Glutamatergic neuron (in vitro differentiated cells): Measurements from ENCODE around the gene RBBP8NL. TPM values are rescaled to one million over a fixed set of nuclear protein-coding genes. Genes with fewer than 3 reads are reported as not detected.

ENCODE experiments used
- DNase-seq: peaks from one replicate; pipeline ENCODE4 v3.0.0; 2022
- H3K27ac Mint-ChIP-seq: one replicate; pipeline ENCODE4 v1.8.0; 2020; ENCODE audit warnings: mild to moderate bottlenecking, mixed read lengths, inconsistent platforms; ENCODE audit not compliant: unreplicated experiment
- H3K27me3 Mint-ChIP-seq: one replicate; pipeline ENCODE4 v1.8.0; 2020; ENCODE audit warnings: mild to moderate bottlenecking, moderate library complexity, mixed read lengths, inconsistent platforms; ENCODE audit not compliant: unreplicated experiment
- H3K36me3 Mint-ChIP-seq: one replicate; pipeline ENCODE4 v1.8.0; 2020; ENCODE audit warnings: mild to moderate bottlenecking, mixed read lengths, inconsistent platforms; ENCODE audit not compliant: unreplicated experiment
- H3K4me1 Mint-ChIP-seq: one replicate; pipeline ENCODE4 v1.8.0; 2020; ENCODE audit warnings: mild to moderate bottlenecking, low read depth, mixed read lengths, inconsistent platforms; ENCODE audit not compliant: unreplicated experiment
- H3K4me3 Mint-ChIP-seq: one replicate; pipeline ENCODE4 v1.8.0; 2020; ENCODE audit warnings: mild to moderate bottlenecking, mixed read lengths, inconsistent platforms; ENCODE audit not compliant: unreplicated experiment
- H3K9me3 Mint-ChIP-seq: one replicate; pipeline ENCODE4 v1.8.0; 2020; ENCODE audit warnings: mild to moderate bottlenecking, moderate library complexity, mixed read lengths, inconsistent platforms; ENCODE audit not compliant: unreplicated experiment
- CTCF ChIP-seq: fragments of 200-600 bp; sonication (generic); IDR thresholded peaks from one replicate; pipeline ENCODE4 v1.5.0; 2021; ENCODE audit not compliant: partially characterized antibody, unreplicated experiment
- total RNA-seq: library from RNA; stranded (reverse); fragmentation: NEBNext Ultra II Directional; extraction: Animal tissue kit (Norgen Biotek cat#: 25700); gene quantifications from one replicate; pipeline ENCODE4 v1.2.1, GENCODE V29; 2021; ENCODE audit not compliant: unreplicated experiment

Gene RBBP8NL
- total RNA-seq, 1 donor from 2014 or later, result not detected

- Mint-ChIP-seq H3K9me3 (peaks cover 11% of the 10 kb centered on the region), H3K4me1 (peaks cover 14% of the 10 kb centered on the region), H3K36me3 (no peaks in the 10 kb centered on the region), H3K27me3 (peaks cover 24% of the 10 kb centered on the region), H3K4me3 (peak overlapping the region; percentile 99), H3K27ac (peak overlapping the region; percentile 86)
- no peak for TF ChIP-seq CTCF
- DNase-seq, result no peak
Measured at GRCh38 chr20:62387933-62388635, 39.3 kb downstream of the RBBP8NL start.

- H3K9me3 Mint-ChIP-seq, result peaks cover 11% of the 10 kb centered on the region
- H3K27me3 Mint-ChIP-seq, result peaks cover 24% of the 10 kb centered on the region
- peak overlapping the region; percentile 86 for H3K27ac Mint-ChIP-seq
- H3K4me1 Mint-ChIP-seq, result peaks cover 15% of the 10 kb centered on the region
- H3K4me3 Mint-ChIP-seq, result peak overlapping the region; percentile 99
- no peaks in the 10 kb centered on the region for H3K36me3 Mint-ChIP-seq
- no peak for TF ChIP-seq CTCF
- DNase-seq, result no peak
Measured at GRCh38 chr20:62387219-62387913, 40.0 kb downstream of the RBBP8NL start.

GRCh38 chr20:62386383-62387218 lies 40.7 kb downstream of the RBBP8NL start, which contains the start of gene RPS21:
Gene RPS21, plus strand, starts transcription at chr20:62387103. Its CDS starts 236 bp downstream, at chr20:62387339.
- Mint-ChIP-seq H3K4me1 (peaks cover 19% of the 10 kb centered on the region), H3K27me3 (peaks cover 22% of the 10 kb centered on the region), H3K9me3 (peaks cover 14% of the 10 kb centered on the region), H3K4me3 (peak within 1 kb of the TSS; percentile 99), H3K36me3 (peaks cover 6% of the 10 kb centered on the region), H3K27ac (peak within 1 kb of the TSS; percentile 88)
- peak; percentile 92 for DNase-seq
- TF ChIP-seq CTCF, result no peak

GRCh38 chr20:62382306-62383198 lies 44.8 kb downstream of the RBBP8NL start:
- peaks cover 16% of the 10 kb centered on the region for H3K4me1 Mint-ChIP-seq
- peaks cover 3% of the 10 kb centered on the region for H3K9me3 Mint-ChIP-seq
- H3K27me3 Mint-ChIP-seq, result peaks cover 12% of the 10 kb centered on the region
- peaks cover 6% of the 10 kb centered on the region for H3K36me3 Mint-ChIP-seq
- peak overlapping the region; percentile 9 for H3K27ac Mint-ChIP-seq
- H3K4me3 Mint-ChIP-seq, result no peak overlapping the region
- DNase-seq, result peak; percentile 88
- peak; percentile 91 for TF ChIP-seq CTCF
